GM21737 (cell line): ENCODE data around the gene NHS.
"Not testable (repeated sequence)": the region's sequence is repeated elsewhere in the genome, so short reads cannot be mapped to it uniquely, and the experiment has no call there.

ENCODE experiments used
- ATAC-seq: cut with Tn5 transposase; IDR thresholded peaks from one replicate; pipeline ENCODE4 v1.9.1; 2021; ENCODE audit warnings: mild to moderate bottlenecking, moderate library complexity; ENCODE audit not compliant: unreplicated experiment

The NHS gene

GRCh38 chrX:17488036-17488435, 113.0 kb downstream of the NHS start:
- no peak for ATAC-seq

DNA sequence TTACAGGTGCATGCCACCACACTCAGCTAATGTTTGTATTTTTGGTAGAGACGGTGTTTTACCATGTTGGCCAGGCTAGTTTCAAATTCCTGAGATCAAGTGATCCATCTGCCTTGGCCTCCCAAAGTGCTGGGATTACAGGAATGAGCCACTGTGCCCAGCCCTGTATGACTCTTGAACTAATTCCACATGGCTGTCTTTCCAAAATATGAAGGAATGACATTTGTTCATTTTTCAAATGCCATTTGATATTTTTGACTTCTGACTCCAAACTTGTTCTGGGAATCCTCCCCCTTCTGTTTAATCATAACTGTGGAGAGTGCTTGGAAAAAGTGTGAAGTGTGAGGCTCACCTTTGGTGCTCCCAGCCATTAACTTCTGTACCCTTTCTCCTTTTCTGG, 119.2 kb downstream of the NHS start:
- ATAC-seq: no peak

DNA sequence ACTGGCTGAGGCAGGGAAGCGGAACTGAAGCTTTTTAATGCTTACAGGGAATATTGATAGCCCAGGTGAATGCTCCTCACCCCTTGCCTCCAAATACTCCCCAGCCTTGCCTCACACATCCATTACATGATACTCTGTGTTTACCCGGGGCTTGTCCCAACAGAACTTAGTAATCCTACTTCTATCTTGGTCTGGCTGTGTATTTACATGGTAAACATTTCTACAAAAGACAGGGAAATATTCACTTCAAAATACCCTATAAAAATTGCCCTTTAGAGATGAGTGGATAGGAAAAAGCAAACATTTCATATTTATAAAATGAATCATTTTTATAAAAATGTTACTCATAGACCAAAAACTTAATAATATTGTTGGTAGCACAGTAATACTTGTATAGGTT, 120.1 kb downstream of the NHS start:
- ATAC-seq: no peak

GRCh38 chrX:17496407-17496806, 121.4 kb downstream of the NHS start:
- no peak for ATAC-seq

- ATAC-seq: no peak
Observed at GRCh38 chrX:17497193-17497592, 122.2 kb downstream of the NHS start.

DNA sequence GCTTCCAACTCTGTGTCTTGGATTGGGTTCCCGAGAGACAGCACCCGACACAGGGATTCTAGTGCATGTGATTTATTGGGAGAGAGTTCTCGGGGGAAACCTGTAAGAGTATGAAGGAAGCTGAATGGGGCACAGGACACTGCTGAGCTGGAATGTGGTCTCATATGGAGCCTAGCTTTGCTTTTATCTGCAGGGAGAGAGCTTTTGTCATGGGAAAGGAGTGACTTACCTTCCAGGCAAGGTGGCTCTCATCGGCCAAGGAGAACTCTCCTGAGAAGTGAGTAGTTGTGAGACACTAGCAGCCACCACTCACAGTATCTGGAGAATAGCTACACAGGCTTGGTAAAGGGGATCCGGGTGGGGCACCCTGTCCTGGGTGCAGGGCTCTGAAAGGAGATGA, 124.5 kb downstream of the NHS start:
- no peak for ATAC-seq

DNA sequence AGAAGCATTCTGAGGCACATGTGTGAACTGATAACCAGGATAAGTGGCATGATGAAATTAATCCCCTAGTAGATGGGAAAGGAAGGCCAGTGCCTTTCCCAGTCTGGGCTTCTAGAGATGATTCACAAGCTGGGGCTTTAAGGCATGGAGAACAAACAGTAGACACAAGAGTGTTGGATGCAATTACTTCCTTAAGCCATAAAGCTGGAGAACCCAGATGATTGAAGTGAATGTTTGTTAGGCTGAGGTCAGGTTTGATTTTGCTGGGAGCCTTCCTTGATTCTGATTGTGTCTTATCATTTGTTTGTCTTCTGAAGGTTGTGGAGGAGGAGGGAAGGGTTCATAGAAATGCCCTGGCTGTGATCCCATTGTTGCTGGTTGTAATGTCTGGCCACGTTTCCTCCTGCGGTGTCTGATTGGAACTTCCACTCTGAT, 125.2 kb downstream of the NHS start:
- no peak for ATAC-seq

DNA sequence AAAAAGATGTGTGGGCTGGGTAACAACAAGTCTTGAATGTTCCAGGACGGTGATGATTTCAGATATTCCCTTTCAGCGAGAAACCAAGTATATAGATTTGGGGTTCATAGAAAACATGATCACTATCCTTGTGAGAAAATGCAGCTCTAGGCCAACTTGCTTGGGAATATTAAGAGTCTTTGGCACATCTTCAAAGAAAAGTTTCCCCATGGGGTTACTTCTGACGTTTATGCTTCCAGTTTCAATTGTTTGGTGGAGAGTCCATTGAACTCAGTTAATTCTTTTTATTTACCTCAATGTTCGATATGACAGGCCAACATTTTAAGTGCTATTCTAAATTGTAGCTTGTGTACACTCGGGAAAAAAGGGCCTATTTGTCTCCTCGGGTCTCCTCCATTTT, 126.7 kb downstream of the NHS start:
- no peak for ATAC-seq

DNA sequence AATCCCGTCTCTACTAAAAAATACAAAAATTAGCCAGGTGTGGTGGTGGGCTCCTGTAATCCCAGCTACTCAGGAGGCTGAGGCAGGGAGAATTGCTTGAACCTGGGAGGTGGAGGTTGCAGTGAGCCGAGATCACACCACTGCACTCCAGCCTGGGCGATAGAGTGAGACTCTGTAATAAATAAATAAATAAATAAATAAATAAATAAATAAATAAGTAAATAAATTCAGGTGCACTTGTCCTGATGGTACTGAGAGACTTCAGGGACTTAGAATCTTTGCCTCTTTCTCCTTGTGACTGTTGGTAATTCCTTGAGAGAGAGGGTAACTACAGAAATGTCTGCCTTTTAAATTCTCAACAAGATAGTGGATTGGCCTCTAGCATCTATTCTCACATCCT, 131.4 kb downstream of the NHS start:
- not testable (repeated sequence) for ATAC-seq

GRCh38 chrX:17511556-17511955, 136.6 kb downstream of the NHS start:
- no peak for ATAC-seq

- no peak for ATAC-seq
Observed at GRCh38 chrX:17519358-17519757, 144.4 kb downstream of the NHS start.

DNA sequence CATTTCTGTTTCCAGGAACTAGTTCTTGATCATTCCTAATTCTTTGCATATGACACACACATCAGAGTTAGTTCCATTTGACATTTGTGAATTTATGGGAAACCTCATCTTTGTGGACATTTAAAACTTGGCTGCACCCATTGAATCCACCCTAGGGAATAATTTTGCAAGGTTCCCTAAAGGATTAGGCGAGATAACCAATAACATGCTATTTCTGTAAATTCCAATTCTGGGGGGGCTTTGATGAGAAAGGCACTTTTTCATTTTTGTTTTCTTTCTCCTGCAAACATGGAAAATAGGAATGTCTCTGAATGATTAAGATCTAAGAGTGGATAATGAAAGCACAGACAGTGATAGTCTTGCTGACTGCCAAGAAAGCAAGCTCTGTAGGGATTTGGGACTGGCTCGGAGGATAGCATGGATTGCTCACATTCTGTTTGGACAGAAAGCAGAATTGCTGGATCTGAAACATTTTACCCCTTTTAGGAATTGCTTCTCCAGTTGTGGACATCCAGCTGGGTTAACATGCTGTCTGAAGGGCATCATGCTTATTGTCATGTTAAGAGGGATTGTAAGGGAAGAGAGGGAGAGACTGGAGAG, 145.1 kb downstream of the NHS start:
- ATAC-seq: no peak

GRCh38 chrX:17521871-17522693, 147.1 kb downstream of the NHS start:
- ATAC-seq: no peak

- ATAC-seq: no peak
Observed at GRCh38 chrX:17525266-17525665, 150.3 kb downstream of the NHS start.

DNA sequence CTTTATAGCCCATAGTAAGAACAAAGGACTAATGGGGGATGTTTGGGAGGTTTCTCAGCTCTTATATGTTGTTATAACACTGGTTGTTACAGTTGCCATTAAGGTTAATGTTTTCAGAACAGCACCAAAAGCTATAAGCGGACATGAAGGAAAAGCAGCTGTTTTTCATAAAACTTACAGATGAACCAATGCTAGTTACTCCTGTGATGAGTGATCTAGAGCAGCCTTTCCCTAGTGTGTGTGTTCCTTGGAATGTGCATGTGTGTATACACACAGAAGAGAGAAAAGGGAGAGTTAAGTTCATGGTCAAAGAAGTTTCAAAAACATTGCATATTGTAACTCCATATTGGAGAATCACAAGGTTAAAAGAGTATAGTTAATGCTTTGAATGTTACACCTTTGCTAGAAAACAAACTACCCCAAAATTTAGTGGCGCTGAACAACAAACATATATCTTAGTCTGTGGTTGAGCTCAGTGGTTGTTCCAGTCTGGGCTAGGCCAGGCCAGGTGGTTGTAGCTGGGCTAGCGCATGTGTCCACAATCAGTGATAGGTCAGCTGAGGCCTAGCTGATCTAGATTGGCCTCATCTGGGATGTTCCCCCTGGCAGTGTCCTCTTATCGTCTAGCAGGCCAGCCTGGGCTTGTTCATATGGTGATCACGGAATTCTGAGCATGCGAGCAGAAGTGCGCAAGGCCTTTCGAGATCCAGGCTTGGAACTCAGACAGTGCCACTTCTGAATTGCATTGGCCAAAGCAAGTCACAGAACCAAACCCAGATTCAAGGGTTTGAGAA, 151.0 kb downstream of the NHS start:
- ATAC-seq: no peak

DNA sequence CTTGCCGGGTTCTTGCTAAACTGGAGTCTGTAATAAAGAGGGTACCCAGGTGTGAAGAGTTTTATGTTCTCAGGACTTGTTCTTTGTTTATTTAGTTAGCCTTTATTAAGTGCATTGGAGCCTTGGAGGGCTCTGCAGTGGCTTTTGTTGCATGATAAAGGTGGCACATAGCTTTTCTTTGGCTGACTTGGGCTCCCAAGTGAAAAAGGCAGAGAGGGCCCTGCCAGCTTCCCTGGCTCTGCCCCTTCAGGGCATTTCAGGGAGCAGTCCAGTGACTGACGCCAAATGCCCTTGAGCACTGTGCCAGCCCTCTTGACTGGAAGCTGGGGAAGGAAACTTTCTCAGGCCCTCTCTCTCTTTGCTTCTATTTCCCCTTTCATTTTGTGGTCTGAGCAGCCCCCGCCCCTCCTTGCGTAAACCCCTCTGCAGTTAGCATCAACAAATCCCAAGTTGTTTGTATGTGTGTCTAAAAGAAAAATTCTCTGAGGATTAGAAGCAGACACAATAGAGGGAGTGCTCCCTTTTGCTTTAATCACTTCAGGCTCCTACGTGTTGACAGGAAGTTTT, 152.2 kb downstream of the NHS start:
- no peak for ATAC-seq

GRCh38 chrX:17527922-17528321, 152.9 kb downstream of the NHS start:
- ATAC-seq: no peak

DNA sequence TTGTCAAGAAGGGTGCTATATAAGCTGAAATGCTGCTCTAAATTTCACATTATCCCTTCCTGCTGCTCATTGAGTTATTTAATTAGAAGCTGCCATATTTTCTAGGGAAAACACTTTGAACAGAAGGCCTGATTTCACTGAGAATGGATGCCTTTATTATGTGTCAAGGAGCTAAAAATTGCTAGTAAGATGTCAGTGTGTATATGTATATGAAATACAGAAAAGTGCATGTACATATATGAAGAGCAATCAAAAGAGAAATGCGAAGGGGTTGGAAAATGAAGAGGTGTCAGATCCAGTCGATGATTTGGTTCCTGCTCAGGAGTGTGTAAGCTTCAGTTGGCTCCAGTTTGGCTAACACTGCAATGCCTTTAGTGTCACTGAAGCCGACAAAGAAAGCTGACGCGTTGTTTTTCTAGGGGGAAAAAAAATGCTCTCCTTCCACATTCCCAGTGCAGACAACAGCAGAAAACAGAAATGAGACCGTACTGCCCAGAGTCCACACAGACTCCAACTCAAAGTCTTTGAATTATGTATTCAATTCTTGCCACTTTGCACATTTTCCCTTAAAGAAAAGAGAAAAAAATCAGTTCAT, 154.2 kb downstream of the NHS start:
- ATAC-seq: no peak

DNA sequence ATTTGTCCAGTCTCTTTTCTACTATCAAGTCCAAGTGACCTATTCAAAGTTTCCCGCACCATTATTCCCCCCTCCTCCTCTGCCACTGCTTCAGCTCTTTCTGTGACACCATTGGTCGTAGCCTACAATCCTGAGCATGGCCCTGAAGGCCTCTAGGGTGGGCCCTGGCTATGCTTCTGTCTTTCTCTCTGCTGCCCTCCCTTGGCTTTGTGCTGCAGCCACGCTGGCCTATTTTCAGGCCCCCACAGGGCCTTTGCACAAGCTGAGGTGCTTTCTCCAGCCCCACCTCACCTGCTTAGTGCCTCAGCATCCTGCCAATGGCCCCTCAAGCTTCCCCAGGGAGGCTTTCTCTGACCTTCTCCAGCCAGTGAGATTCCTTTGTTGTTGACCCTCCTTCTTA, 156.5 kb downstream of the NHS start:
- no peak for ATAC-seq

DNA sequence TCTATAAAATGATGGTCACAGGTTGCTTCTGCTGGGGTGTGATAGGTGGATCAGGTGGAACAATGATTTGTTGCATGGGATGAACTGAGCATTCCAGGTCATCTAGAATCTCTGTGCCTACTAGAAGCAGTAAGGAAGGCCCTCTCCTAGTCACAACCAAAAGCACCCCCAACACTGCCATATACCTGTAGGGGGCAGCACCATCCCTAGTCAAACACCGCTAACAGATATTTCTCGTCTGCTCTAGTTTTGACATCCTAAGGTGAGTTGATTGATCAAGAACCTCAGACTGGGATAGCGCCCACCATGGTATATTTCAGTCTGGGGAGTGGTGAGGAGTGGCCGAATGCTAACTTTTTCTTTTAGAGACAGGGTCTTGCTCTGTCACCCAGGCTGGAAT, 160.2 kb downstream of the NHS start:
- no peak for ATAC-seq

DNA sequence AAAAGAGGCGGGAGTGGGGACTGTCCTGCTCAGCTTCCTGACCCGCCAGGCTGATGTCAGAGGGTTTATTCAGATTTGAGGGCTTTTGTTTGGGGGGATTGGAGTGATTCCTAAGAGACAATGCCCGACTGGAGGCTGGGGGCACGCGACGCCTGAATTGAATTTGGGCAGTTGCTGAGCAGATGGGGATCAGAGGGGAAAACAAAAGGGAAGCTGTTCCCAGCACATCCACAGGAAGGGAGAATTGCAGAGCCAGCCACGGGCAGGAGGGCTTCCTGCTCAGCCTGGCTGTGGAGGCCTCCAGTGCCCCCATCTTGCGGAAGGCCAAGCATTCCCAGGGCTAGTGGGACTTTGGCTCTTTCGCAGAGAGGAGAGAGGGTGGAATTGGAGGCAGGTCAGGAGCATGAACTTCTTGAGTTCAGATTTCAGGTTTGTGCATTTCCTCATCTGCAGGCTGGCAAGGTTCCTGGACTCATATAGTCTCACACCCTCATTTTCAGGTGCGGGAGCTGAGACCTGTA, 162.8 kb downstream of the NHS start:
- ATAC-seq: no peak
